Gastrocnemius medialis (tissue), 4 donors: Measurements from ENCODE around the gene SPECC1. TPM values are rescaled to one million over a fixed set of nuclear protein-coding genes. Genes with fewer than 3 reads are reported as not detected.

Experiments used
- ATAC-seq, 2 donors: fragments of 150-250 bp; one replicate each; pipeline ENCODE4 v1.9.1; 2016
- DNase-seq, 2 donors: peaks; one replicate each; pipeline ENCODE4 v3.0.0-alpha.2; 2019
- H3K27ac ChIP-seq, 4 donors: fragments of 200-600 bp; sonication (generic); 1 replicate in 1 of 4; 2 replicates in 3 of 4; pipeline ENCODE4 v1.5.1; 2016 to 2018; ENCODE audit warnings: mild to moderate bottlenecking in 2 of 4, moderate library complexity in 1 of 4
- H3K27me3 ChIP-seq, 3 donors: fragments of 200-600 bp; sonication (generic) in 2 of 3; 1 replicate in 1 of 3; 2 replicates in 2 of 3; pipeline versions ENCODE4 v1.5.1 to v1.6.0; 2016 to 2019; ENCODE audit warnings: mild to moderate bottlenecking in 1 of 3, moderate library complexity in 1 of 3
- H3K36me3 ChIP-seq, 2 donors: fragments of 200-600 bp; sonication (generic) in 1 of 2; one replicate each; pipeline ENCODE4 v1.5.1; 2017 to 2018
- H3K4me1 ChIP-seq, 2 donors: fragments of 200-600 bp; sonication (generic) in 1 of 2; one replicate each; pipeline ENCODE4 v1.5.1; 2016 to 2017; ENCODE audit warnings: mild to moderate bottlenecking in 2 of 2
- H3K4me3 ChIP-seq, 4 donors: fragments of 200-600 bp; sonication (generic) in 3 of 4; 1 replicate in 1 of 4; 2 replicates in 3 of 4; pipeline ENCODE4 v1.5.1; 2016 to 2019; ENCODE audit warnings: mild to moderate bottlenecking in 2 of 4
- H3K9me3 ChIP-seq, 3 donors: fragments of 200-600 bp; sonication (generic) in 2 of 3; 1 replicate in 1 of 3; 2 replicates in 2 of 3; pipeline ENCODE4 v1.5.1; 2016 to 2019
- CTCF ChIP-seq, 5 experiments: fragments of 450-650 bp in 3 of 5; fragments of 200-600 bp in 2 of 5; sonication (generic) in 2 of 5; IDR thresholded peaks in 4 of 5; conservative IDR thresholded peaks in 1 of 5; 1 replicate in 4 of 5; 2 replicates in 1 of 5; pipeline ENCODE4 v1.5.1; 2016 to 2019; ENCODE audit warnings: antibody characterized with exemption in 5 of 5, mild to moderate bottlenecking in 3 of 5, moderate library complexity in 3 of 5
- POLR2A ChIP-seq, 2 donors: fragments of 450-650 bp; IDR thresholded peaks; one replicate each; pipeline ENCODE4 v1.6.1; 2017; ENCODE audit warnings: antibody characterized with exemption in 2 of 2, mild to moderate bottlenecking in 2 of 2, moderate library complexity in 2 of 2
- in situ Hi-C, 4 donors: fragments of 200-750 bp; cut with MboI; loops; one replicate each; pipeline versions ENCODE4 v1.15.0 to v1.8.0; 2017; ENCODE audit warnings: low sequenced_read_pairs in 4 of 4
- intact Hi-C: fragments of 100-400 bp; cut with DNase I; formaldehyde crosslinking; loops from one replicate; pipeline ENCODE4 v1.15.1; 2023; ENCODE audit warnings: low total_unique reads
- total RNA-seq, 4 donors: library from RNA; depleted of rRNA; stranded (reverse); fragments of >200 nt; gene quantifications; one replicate each; pipeline versions ENCODE4 v1.1.0 to v1.2.3, GENCODE V29; 2016

SPECC1 gene
- total RNA-seq, 4 donors from 2014 or later: 6.1 to 17.9 (median 9.5) TPM

DNA sequence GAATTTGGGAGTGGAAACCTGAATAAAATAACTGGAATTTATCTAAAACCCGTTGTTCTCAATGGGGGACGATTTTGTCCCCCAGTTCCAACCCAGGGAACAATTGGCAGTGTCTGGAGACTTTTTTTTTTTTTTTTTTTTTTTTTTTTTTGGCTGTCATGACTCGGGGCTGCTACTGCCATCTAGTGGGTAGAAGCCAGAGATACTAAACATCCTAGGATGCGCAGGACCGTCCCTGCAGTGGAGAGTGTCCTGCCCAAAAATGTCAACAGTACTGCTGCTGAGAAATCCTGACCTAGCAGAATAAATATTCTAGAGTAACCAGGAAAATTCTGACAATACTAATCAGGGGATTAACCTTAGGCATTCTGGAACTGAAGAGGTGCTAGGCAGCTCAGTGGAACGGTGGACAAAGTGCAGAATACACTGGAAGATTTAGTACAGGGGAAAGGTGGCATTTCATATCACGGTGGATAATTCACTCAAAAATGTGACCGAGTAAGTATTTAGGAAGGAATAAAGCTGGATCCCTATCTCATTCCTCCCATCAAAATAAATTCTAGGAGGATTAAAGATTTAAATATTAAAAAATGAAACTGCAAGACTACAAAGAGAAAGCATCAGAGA is 107.6 kb downstream of the SPECC1 start:
- Histone ChIP-seq H3K27me3 (no peaks in the 10 kb centered on the region), H3K27ac (no peak overlapping the region)
- in situ Hi-C loops: loop anchor here in 1 of 4 donors (5.0 kb wide), 1 partner anchor 124 kb away; no protein-coding TSS in a partner anchor

GRCh38 chr17:20118280-20118679 is 109.1 kb downstream of the SPECC1 start:
- intact Hi-C loops: loop anchor here (5.0 kb wide), 1 partner anchor 111 kb away; the partner anchor contains the start of gene SPECC1

More for the DNA sequence above, 107.6 kb downstream of the SPECC1 start:
- intact Hi-C loops: loop anchor here (1.0 to 5.0 kb wide), 2 partner anchors 109 to 124 kb away; partner anchors contain the start of gene SPECC1
- Histone ChIP-seq H3K4me1 (peaks cover 0 to 4% of the 10 kb centered on the region in 2 donors), H3K4me3 (no peak overlapping the region), H3K9me3 (no peaks in the 10 kb centered on the region), H3K36me3 (no peaks in the 10 kb centered on the region)
- ATAC-seq (peak; percentile 47 to 65), DNase-seq (no peak)
- TF ChIP-seq CTCF (IDR thresholded peaks at IDR 0.05 in 4 of 5, conservative IDR thresholded peaks at IDR 0.05 in 1 of 5): peak; percentile 30 to 73 (median 43)
- no peak for TF ChIP-seq POLR2A (IDR thresholded peaks at IDR 0.05)

GRCh38 chr17:20120836-20121235 is 111.7 kb downstream of the SPECC1 start:
- TF ChIP-seq CTCF (IDR thresholded peaks at IDR 0.05 in 4 of 5, conservative IDR thresholded peaks at IDR 0.05 in 1 of 5) (no peak), POLR2A (IDR thresholded peaks at IDR 0.05) (no peak)
- in situ Hi-C loops (no loop called here), intact Hi-C loops (loop anchor here (2.0 kb wide), 1 partner anchor 106 kb away; no protein-coding TSS in a partner anchor)
- DNase-seq (no peak), ATAC-seq (no peak)
- no peak overlapping the region for H3K4me3 ChIP-seq
- H3K27me3 ChIP-seq: no peaks in the 10 kb centered on the region
- H3K36me3 ChIP-seq: no peaks in the 10 kb centered on the region
- peaks cover 0 to 6% of the 10 kb centered on the region in 2 donors for H3K4me1 ChIP-seq
- no peaks in the 10 kb centered on the region for H3K9me3 ChIP-seq
- H3K27ac ChIP-seq: no peak overlapping the region

More at GRCh38 chr17:20118280-20118679, 109.1 kb downstream of the SPECC1 start:
- H3K36me3 ChIP-seq: no peaks in the 10 kb centered on the region
- DNase-seq: no peak
- H3K27me3 ChIP-seq: no peaks in the 10 kb centered on the region
- H3K9me3 ChIP-seq: no peaks in the 10 kb centered on the region
- ATAC-seq: no peak
- TF ChIP-seq POLR2A (IDR thresholded peaks at IDR 0.05) (no peak), CTCF (IDR thresholded peaks at IDR 0.05 in 4 of 5, conservative IDR thresholded peaks at IDR 0.05 in 1 of 5) (no peak)
- H3K4me1 ChIP-seq: peaks cover 0 to 6% of the 10 kb centered on the region in 2 donors
- no peak overlapping the region for H3K27ac ChIP-seq
- H3K4me3 ChIP-seq: no peak overlapping the region
- in situ Hi-C loops: loop anchor here in 1 of 4 donors (5.0 kb wide), 1 partner anchor 126 kb away; no protein-coding TSS in a partner anchor

GRCh38 chr17:20121359-20122253 is 112.4 kb downstream of the SPECC1 start:
- Histone ChIP-seq H3K4me3 (no peak overlapping the region), H3K9me3 (no peaks in the 10 kb centered on the region), H3K27me3 (no peaks in the 10 kb centered on the region), H3K4me1 (peaks cover 0 to 4% of the 10 kb centered on the region in 2 donors), H3K27ac (no peak overlapping the region), H3K36me3 (no peaks in the 10 kb centered on the region)
- TF ChIP-seq POLR2A (IDR thresholded peaks at IDR 0.05): no peak
- peak; percentile 54 to 82 (median 68) for TF ChIP-seq CTCF (IDR thresholded peaks at IDR 0.05 in 4 of 5, conservative IDR thresholded peaks at IDR 0.05 in 1 of 5)
- peak in 1 of 2 donors; percentile 46 for ATAC-seq
- peak in 1 of 2 donors; percentile 21 for DNase-seq
- intact Hi-C loops (loop anchor here (2.0 kb wide), 2 partner anchors 105 to 199 kb away; no protein-coding TSS in a partner anchor), in situ Hi-C loops (no loop called here)
